ENCODE data around the gene ITIH4.

GRCh38 chr3:52791366-52791765 is 39.1 kb downstream of the ITIH4 start:
- TF ChIP-seq, protein P1, sequence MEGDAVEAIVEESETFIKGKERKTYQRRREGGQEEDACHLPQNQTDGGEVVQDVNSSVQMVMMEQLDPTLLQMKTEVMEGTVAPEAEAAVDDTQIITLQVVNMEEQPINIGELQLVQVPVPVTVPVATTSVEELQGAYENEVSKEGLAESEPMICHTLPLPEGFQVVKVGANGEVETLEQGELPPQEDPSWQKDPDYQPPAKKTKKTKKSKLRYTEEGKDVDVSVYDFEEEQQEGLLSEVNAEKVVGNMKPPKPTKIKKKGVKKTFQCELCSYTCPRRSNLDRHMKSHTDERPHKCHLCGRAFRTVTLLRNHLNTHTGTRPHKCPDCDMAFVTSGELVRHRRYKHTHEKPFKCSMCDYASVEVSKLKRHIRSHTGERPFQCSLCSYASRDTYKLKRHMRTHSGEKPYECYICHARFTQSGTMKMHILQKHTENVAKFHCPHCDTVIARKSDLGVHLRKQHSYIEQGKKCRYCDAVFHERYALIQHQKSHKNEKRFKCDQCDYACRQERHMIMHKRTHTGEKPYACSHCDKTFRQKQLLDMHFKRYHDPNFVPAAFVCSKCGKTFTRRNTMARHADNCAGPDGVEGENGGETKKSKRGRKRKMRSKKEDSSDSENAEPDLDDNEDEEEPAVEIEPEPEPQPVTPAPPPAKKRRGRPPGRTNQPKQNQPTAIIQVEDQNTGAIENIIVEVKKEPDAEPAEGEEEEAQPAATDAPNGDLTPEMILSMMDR (IDR thresholded peaks at IDR 0.05): no peak
- no peak for TF ChIP-seq EZH2phosphoT487 (IDR thresholded peaks at IDR 0.05; ENCODE audit: borderline replicate concordance, low read depth)
- TF ChIP-seq, protein P2, sequence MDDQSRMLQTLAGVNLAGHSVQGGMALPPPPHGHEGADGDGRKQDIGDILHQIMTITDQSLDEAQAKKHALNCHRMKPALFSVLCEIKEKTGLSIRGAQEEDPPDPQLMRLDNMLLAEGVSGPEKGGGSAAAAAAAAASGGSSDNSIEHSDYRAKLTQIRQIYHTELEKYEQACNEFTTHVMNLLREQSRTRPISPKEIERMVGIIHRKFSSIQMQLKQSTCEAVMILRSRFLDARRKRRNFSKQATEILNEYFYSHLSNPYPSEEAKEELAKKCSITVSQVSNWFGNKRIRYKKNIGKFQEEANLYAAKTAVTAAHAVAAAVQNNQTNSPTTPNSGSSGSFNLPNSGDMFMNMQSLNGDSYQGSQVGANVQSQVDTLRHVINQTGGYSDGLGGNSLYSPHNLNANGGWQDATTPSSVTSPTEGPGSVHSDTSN (IDR thresholded peaks at IDR 0.05): no peak

All from SK-N-SH (cell line).